ENCODE data around the gene DHX34.
"Not testable (repeated sequence)": the region's sequence is repeated elsewhere in the genome, so short reads cannot be mapped to it uniquely, and the experiment has no call there.

DHX34 gene

GRCh38 chr19:47348819-47349795, at the start of gene DHX34:
TSS of gene DHX34 (plus strand) at chr19:47349315. CDS start at chr19:47353031, 3,716 bp downstream.
- peak within 1 kb of the TSS; percentile 80 for H3K9ac ChIP-seq (ENCODE audit: low read depth, low read length)
- peaks cover 7% of the 10 kb centered on the region; the same call in 1 of the 2 replicates for H3K4me1 ChIP-seq (ENCODE audit: control insufficient read depth, insufficient read depth, low read length)
- H3K9me3 ChIP-seq (ENCODE audit: control insufficient read depth, insufficient read depth, low read length) = no peaks in the 10 kb centered on the region
- H3K27me3 ChIP-seq (ENCODE audit: control insufficient read depth, insufficient read depth, low read length) = peaks cover 5% of the 10 kb centered on the region
- H3K4me3 ChIP-seq (ENCODE audit: low read depth, low read length) = peak within 1 kb of the TSS; percentile 90
- H3K36me3 ChIP-seq (ENCODE audit: control insufficient read depth, insufficient read depth, low read length) = peaks cover 21% of the 10 kb centered on the region
- H3K27ac ChIP-seq (ENCODE audit: low read depth, low read length) = peak within 1 kb of the TSS; percentile 11

GRCh38 chr19:47300867-47301266, 48.2 kb upstream of the DHX34 start:
- H3K4me1 ChIP-seq (ENCODE audit: control insufficient read depth, insufficient read depth, low read length); H3K9me3 ChIP-seq (ENCODE audit: control insufficient read depth, insufficient read depth, low read length); H3K4me3 ChIP-seq (ENCODE audit: low read depth, low read length); H3K36me3 ChIP-seq (ENCODE audit: control insufficient read depth, insufficient read depth, low read length); H3K27ac ChIP-seq (ENCODE audit: low read depth, low read length); H3K9ac ChIP-seq (ENCODE audit: low read depth, low read length); H3K27me3 ChIP-seq (ENCODE audit: control insufficient read depth, insufficient read depth, low read length): not testable (repeated sequence)

GRCh38 chr19:47302249-47302648, 46.9 kb upstream of the DHX34 start:
- Histone ChIP-seq H3K4me3 (ENCODE audit: low read depth, low read length) (no peak overlapping the region), H3K9me3 (ENCODE audit: control insufficient read depth, insufficient read depth, low read length) (no peaks in the 10 kb centered on the region), H3K27me3 (ENCODE audit: control insufficient read depth, insufficient read depth, low read length) (no peaks in the 10 kb centered on the region), H3K27ac (ENCODE audit: low read depth, low read length) (no peak overlapping the region), H3K36me3 (ENCODE audit: control insufficient read depth, insufficient read depth, low read length) (no peaks in the 10 kb centered on the region), H3K9ac (ENCODE audit: low read depth, low read length) (no peak overlapping the region), H3K4me1 (ENCODE audit: control insufficient read depth, insufficient read depth, low read length) (no peaks in the 10 kb centered on the region)

- H3K27ac ChIP-seq (ENCODE audit: low read depth, low read length) = no peak overlapping the region
- H3K9ac ChIP-seq (ENCODE audit: low read depth, low read length) = no peak overlapping the region
- H3K27me3 ChIP-seq (ENCODE audit: control insufficient read depth, insufficient read depth, low read length) = no peaks in the 10 kb centered on the region
- H3K9me3 ChIP-seq (ENCODE audit: control insufficient read depth, insufficient read depth, low read length) = no peaks in the 10 kb centered on the region
- H3K4me1 ChIP-seq (ENCODE audit: control insufficient read depth, insufficient read depth, low read length) = no peaks in the 10 kb centered on the region
- no peak overlapping the region for H3K4me3 ChIP-seq (ENCODE audit: low read depth, low read length)
- no peaks in the 10 kb centered on the region for H3K36me3 ChIP-seq (ENCODE audit: control insufficient read depth, insufficient read depth, low read length)
These were observed 45.1 kb upstream of the DHX34 start for GRCh38 chr19:47303966-47304365.

GRCh38 chr19:47305309-47305751, 43.8 kb upstream of the DHX34 start:
- Histone ChIP-seq H3K9me3 (ENCODE audit: control insufficient read depth, insufficient read depth, low read length) (no peaks in the 10 kb centered on the region), H3K27ac (ENCODE audit: low read depth, low read length) (no peak overlapping the region), H3K4me3 (ENCODE audit: low read depth, low read length) (no peak overlapping the region), H3K36me3 (ENCODE audit: control insufficient read depth, insufficient read depth, low read length) (no peaks in the 10 kb centered on the region), H3K4me1 (ENCODE audit: control insufficient read depth, insufficient read depth, low read length) (no peaks in the 10 kb centered on the region), H3K27me3 (ENCODE audit: control insufficient read depth, insufficient read depth, low read length) (no peaks in the 10 kb centered on the region), H3K9ac (ENCODE audit: low read depth, low read length) (no peak overlapping the region)

GRCh38 chr19:47306303-47306702, 42.8 kb upstream of the DHX34 start:
- Histone ChIP-seq H3K9ac (ENCODE audit: low read depth, low read length) (no peak overlapping the region), H3K9me3 (ENCODE audit: control insufficient read depth, insufficient read depth, low read length) (no peaks in the 10 kb centered on the region), H3K27me3 (ENCODE audit: control insufficient read depth, insufficient read depth, low read length) (no peaks in the 10 kb centered on the region), H3K27ac (ENCODE audit: low read depth, low read length) (no peak overlapping the region), H3K36me3 (ENCODE audit: control insufficient read depth, insufficient read depth, low read length) (no peaks in the 10 kb centered on the region), H3K4me3 (ENCODE audit: low read depth, low read length) (no peak overlapping the region), H3K4me1 (ENCODE audit: control insufficient read depth, insufficient read depth, low read length) (no peaks in the 10 kb centered on the region)

- Histone ChIP-seq H3K4me3 (ENCODE audit: low read depth, low read length) (no peak overlapping the region), H3K9me3 (ENCODE audit: control insufficient read depth, insufficient read depth, low read length) (no peaks in the 10 kb centered on the region), H3K9ac (ENCODE audit: low read depth, low read length) (no peak overlapping the region), H3K36me3 (ENCODE audit: control insufficient read depth, insufficient read depth, low read length) (no peaks in the 10 kb centered on the region), H3K27me3 (ENCODE audit: control insufficient read depth, insufficient read depth, low read length) (no peaks in the 10 kb centered on the region), H3K4me1 (ENCODE audit: control insufficient read depth, insufficient read depth, low read length) (no peaks in the 10 kb centered on the region), H3K27ac (ENCODE audit: low read depth, low read length) (no peak overlapping the region)
These were observed 40.1 kb upstream of the DHX34 start for GRCh38 chr19:47309038-47309437.

- Histone ChIP-seq H3K4me1 (ENCODE audit: control insufficient read depth, insufficient read depth, low read length) (no peaks in the 10 kb centered on the region), H3K9me3 (ENCODE audit: control insufficient read depth, insufficient read depth, low read length) (no peaks in the 10 kb centered on the region), H3K27me3 (ENCODE audit: control insufficient read depth, insufficient read depth, low read length) (no peaks in the 10 kb centered on the region), H3K4me3 (ENCODE audit: low read depth, low read length) (no peak within 1 kb of the TSS), H3K27ac (ENCODE audit: low read depth, low read length) (no peak within 1 kb of the TSS), H3K9ac (ENCODE audit: low read depth, low read length) (no peak within 1 kb of the TSS), H3K36me3 (ENCODE audit: control insufficient read depth, insufficient read depth, low read length) (no peaks in the 10 kb centered on the region)
These were observed 39.5 kb upstream of the DHX34 start, which contains the start of gene C5AR1 for GRCh38 chr19:47309608-47310007. TSS of gene C5AR1 (plus strand) at chr19:47309861. CDS start at chr19:47309896, 35 bp downstream.

GRCh38 chr19:47310323-47310722, 38.8 kb upstream of the DHX34 start:
- Histone ChIP-seq H3K9me3 (ENCODE audit: control insufficient read depth, insufficient read depth, low read length) (no peaks in the 10 kb centered on the region), H3K9ac (ENCODE audit: low read depth, low read length) (no peak overlapping the region), H3K4me3 (ENCODE audit: low read depth, low read length) (no peak overlapping the region), H3K4me1 (ENCODE audit: control insufficient read depth, insufficient read depth, low read length) (no peaks in the 10 kb centered on the region), H3K36me3 (ENCODE audit: control insufficient read depth, insufficient read depth, low read length) (no peaks in the 10 kb centered on the region), H3K27me3 (ENCODE audit: control insufficient read depth, insufficient read depth, low read length) (no peaks in the 10 kb centered on the region), H3K27ac (ENCODE audit: low read depth, low read length) (no peak overlapping the region)

- no peak overlapping the region for H3K9ac ChIP-seq (ENCODE audit: low read depth, low read length)
- no peak overlapping the region for H3K4me3 ChIP-seq (ENCODE audit: low read depth, low read length)
- H3K27me3 ChIP-seq (ENCODE audit: control insufficient read depth, insufficient read depth, low read length) = no peaks in the 10 kb centered on the region
- no peaks in the 10 kb centered on the region for H3K9me3 ChIP-seq (ENCODE audit: control insufficient read depth, insufficient read depth, low read length)
- no peaks in the 10 kb centered on the region for H3K36me3 ChIP-seq (ENCODE audit: control insufficient read depth, insufficient read depth, low read length)
- no peaks in the 10 kb centered on the region for H3K4me1 ChIP-seq (ENCODE audit: control insufficient read depth, insufficient read depth, low read length)
- no peak overlapping the region for H3K27ac ChIP-seq (ENCODE audit: low read depth, low read length)
These were observed 38.3 kb upstream of the DHX34 start for GRCh38 chr19:47310819-47311218.

GRCh38 chr19:47312366-47313006, 36.6 kb upstream of the DHX34 start:
- Histone ChIP-seq H3K27ac (ENCODE audit: low read depth, low read length) (no peak overlapping the region), H3K4me3 (ENCODE audit: low read depth, low read length) (no peak overlapping the region), H3K27me3 (ENCODE audit: control insufficient read depth, insufficient read depth, low read length) (no peaks in the 10 kb centered on the region), H3K4me1 (ENCODE audit: control insufficient read depth, insufficient read depth, low read length) (no peaks in the 10 kb centered on the region), H3K9ac (ENCODE audit: low read depth, low read length) (no peak overlapping the region), H3K36me3 (ENCODE audit: control insufficient read depth, insufficient read depth, low read length) (no peaks in the 10 kb centered on the region), H3K9me3 (ENCODE audit: control insufficient read depth, insufficient read depth, low read length) (no peaks in the 10 kb centered on the region)
